Activated CD4-positive, alpha-beta T cell treated with anti-CD3 and anti-CD28 coated beads, Interleukin-2, amount 50 U/mL, for 48 hours (primary cell): ENCODE measurements around the gene COL16A1.

Source experiments
- DNase-seq, 2 experiments: peaks; one replicate each; pipeline ENCODE4 v3.0.0-alpha.2; 2020

Gene COL16A1

DNA sequence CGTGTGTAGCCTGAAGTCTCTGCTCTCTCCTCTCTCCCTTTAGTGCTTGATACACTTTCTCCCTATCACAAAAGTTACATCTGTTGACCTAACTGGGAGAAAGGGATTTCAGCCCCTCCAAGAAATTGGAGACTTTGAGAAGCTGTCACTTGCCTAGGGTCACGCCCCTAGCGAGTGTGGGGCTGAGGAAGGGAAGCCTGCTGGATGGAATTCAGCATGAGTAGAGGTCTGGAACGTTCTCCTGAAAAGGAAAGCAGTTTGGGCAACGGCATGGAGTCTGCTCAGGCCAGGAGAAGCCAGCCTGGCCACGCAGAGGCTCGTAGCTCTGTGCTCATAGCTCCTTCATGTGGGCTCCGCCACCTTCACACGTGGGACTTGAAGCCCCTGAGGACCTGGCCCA lies 22.4 kb downstream of the COL16A1 start:
- DNase-seq = no peak

GRCh38 chr1:31679676-31680230 lies 24.1 kb downstream of the COL16A1 start:
- no peak for DNase-seq

DNA sequence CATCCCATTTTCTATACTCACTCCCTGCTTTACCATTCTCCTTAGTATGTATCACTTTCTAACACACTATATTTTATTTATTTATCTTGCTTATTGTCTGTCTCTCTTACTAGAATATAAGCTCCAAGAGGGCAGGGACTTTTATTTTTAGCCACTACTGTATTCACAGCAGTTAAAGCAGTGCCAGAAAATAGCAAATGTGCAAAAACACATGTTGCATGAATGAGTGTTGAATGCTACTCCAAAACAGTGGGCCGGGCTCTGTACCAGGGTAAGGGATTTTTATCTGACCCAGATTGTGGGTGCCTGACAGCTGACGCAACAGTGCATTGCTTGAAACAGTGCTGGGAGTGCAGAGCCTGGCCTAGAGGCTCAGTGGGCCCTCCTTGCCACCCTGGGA lies 24.7 kb downstream of the COL16A1 start:
- DNase-seq = no peak

DNA sequence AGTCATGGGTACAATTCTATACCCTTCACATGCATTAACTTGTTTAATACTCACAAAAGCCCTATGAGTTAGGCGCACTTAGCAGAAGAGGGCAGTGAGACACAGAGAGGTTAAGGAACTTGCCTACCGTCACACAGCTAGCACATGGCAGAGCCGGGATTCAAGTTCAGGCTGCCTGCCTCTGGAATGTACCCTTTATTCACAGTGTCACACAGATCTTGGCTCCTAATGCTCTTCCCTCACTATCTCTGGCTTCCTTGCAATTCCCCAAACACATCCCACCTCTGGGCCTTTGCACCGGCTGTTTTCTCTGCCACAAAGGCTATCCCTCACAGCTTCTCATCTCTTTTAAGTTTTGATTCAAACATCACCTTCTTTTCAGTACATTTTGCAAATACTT lies 25.1 kb downstream of the COL16A1 start:
- no peak for DNase-seq

- DNase-seq = no peak
Measured at GRCh38 chr1:31677949-31678348, 25.9 kb downstream of the COL16A1 start.

GRCh38 chr1:31677401-31677800 lies 26.4 kb downstream of the COL16A1 start:
- no peak for DNase-seq

- no peak for DNase-seq
Measured at GRCh38 chr1:31675756-31676155, 28.1 kb downstream of the COL16A1 start.

DNA sequence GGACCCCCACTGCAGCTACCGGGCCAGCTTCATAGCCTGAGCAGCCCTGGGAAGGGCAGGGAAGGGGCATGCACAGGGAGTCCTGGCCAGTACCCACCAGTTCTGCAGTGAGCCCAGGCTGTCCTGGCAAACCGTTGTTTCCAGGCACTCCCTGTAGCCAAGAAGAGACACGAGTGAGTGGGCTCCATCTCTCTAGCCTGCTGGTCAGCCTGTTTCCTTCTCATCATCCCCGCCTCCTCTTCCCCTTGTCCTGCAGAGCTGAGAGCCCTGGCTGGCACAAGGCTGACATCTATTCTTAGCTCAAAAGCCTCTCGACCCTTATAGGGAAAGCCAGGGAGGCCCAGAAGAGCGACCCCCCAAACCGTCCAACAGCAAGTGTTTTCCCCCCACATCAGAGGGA lies 28.7 kb downstream of the COL16A1 start:
- DNase-seq = no peak

GRCh38 chr1:31674626-31675025 lies 29.2 kb downstream of the COL16A1 start:
- DNase-seq = no peak

DNA sequence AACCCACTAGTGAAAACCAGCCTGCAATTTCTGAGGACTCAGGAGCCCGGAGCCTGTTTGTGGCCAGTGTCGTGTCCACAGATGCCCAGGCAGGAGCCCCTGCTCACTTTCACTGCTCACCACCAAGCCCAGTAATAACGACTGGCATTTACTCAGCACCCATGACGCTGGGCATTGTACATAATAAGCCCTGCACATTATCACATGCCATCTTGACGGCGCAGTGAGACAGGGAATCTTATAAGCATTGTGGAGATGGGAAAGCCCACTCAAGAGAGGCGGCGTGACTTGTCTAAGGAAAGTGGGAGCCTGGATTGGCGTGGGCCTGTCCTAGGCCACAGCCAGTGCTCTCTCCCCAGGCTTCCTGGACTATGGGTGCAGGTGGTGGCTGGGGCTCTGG lies 30.4 kb downstream of the COL16A1 start:
- no peak for DNase-seq

GRCh38 chr1:31672986-31673385 lies 30.8 kb downstream of the COL16A1 start:
- DNase-seq = no peak

DNA sequence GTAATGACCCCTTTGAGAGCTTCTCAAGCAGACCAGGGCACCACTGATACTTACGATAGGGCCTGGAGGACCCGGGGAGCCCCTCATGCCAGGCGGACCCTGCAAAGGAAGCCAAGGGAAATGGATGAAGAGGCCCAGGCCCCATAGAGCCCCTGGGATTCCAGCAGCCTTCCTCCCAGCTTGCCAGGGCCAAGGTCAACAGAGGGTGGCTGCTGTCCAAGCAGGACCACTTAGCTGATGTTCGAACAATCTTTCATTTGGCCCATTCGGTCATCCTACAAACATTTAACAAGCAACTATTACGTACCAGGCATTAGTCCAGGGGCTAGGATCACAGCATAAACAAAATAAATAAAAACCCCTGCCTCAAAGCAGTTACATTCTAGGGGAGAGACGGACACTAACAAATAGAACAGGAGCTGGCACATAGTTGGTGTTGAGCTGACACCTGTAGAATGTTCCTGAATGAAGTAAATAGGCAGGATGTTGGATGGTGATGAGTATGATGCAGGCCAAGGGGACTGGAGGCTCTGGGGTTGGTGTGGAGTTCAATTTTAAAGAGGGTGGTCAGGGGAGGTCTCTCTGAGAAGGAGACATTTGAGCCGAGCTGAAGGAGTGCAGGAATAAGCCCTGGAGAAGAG lies 32.1 kb downstream of the COL16A1 start:
- no peak for DNase-seq

DNA sequence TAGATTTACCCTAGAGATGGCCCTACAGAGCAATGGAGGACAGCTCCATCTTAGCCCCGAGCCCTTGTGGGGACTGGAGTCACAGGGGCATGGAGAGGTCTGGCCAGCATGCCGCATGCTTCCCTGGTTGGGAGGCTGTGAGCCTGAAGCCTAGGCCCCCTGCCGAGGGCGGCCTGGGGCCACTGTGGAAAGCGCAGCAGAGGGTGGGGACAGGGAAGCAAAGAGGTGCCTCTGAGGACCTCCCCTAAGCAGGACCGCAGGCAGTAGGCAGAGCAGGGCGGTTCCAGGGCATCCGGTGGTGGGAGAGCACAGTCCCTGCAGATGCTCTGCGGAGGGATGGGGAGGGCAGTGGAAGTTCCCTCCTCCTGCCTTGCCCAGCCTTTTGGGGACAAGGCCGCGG lies 32.7 kb downstream of the COL16A1 start:
- no peak for DNase-seq

GRCh38 chr1:31670593-31670964 lies 33.2 kb downstream of the COL16A1 start:
- no peak for DNase-seq

DNA sequence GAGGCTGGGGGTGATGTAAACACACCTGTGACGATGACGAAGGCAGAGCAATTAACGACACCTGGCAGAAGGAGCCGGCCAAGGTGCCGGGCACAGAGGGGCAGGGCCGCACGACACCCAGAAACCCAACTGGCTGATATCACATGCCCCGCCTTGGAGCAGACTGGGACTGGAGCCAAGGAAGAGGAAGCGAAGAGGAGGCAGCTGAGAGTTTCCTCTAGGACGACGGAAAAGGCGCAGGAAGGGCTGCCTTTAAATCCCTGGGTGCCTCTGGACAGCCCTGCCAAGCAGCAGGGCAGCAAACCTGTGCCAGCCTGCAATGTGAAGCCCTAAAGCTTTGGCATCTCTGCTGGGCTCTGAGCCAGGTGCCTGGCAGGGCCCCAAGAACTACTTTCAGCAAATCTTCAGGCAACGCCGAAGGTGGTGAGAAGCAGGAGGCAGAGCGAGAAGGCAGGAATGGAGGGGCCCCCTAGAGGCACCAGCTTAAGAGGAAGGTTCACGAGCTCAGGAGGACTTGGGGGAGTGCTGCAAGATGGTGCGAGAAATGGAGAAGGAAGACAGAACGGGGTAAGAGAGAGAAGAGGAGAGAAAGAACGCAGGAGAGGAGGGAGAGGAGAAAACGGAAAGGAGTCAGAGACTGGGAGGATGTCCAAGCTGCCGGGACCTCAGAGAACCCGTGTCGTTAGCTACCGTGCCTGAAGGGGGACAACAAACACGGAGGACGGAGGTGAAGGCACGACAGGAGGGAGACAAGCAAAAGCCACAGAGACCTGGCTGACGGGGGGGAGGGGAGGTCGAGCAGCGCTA lies 33.8 kb downstream of the COL16A1 start:
- DNase-seq = peak; percentile 9 to 20

DNA sequence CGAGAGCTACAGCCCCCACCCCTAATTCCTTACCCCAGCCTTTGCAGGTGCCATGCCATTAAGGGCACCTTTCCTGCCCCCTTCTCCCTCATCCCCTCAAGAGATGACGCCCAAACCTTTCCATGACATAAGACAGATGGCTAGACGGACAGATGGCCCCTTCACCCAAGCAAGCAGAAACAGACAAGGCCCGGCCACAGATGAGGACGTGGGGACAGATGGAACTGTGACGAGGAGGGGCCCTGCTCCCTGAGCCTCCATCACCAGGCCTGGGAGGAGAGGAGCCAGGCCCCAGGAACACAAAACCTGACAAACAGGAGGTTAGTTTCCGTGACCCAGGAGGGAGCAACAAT lies 34.4 kb downstream of the COL16A1 start:
- DNase-seq = no peak

DNA sequence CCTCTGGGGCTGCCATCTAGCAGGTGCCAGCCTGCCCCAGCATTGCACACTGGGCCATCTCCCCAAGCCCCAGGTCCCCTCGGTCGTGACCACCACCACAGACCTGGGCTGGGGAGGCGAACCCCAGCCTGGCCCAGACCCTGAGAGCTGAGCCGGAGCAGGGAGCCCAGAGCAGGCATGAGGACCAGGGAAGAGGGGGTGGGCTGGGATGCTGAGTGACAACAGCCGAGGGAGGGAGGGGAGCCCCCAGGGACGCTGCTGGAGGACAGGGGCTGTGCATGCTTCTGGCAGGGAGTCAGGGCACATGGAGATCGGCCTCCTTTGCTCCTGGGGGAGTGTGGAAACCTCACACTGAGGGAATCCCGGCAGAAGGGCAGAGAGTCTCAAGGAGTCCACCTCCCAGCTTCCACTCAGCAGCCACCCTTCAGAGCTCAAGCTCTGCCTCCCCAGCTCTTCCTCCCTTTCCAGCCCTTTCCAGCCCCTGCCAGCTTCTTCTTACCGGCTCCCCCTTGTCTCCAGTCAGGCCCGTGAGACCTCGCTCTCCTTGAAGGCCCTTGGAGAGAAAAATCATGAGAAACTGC lies 35.4 kb downstream of the COL16A1 start:
- no peak for DNase-seq

- no peak for DNase-seq
Measured at GRCh38 chr1:31667065-31667785, 36.6 kb downstream of the COL16A1 start.

GRCh38 chr1:31666263-31666963 lies 37.4 kb downstream of the COL16A1 start:
- DNase-seq = no peak

- DNase-seq = no peak
Measured at GRCh38 chr1:31665234-31665878, 38.5 kb downstream of the COL16A1 start.

- DNase-seq = no peak
Measured at GRCh38 chr1:31664528-31664927, 39.3 kb downstream of the COL16A1 start.
